Measurements from ENCODE around the gene NLRP13.
"Not testable (repeated sequence)": the region's sequence is repeated elsewhere in the genome, so short reads cannot be mapped to it uniquely, and the experiment has no call there.

The NLRP13 gene, protein sequence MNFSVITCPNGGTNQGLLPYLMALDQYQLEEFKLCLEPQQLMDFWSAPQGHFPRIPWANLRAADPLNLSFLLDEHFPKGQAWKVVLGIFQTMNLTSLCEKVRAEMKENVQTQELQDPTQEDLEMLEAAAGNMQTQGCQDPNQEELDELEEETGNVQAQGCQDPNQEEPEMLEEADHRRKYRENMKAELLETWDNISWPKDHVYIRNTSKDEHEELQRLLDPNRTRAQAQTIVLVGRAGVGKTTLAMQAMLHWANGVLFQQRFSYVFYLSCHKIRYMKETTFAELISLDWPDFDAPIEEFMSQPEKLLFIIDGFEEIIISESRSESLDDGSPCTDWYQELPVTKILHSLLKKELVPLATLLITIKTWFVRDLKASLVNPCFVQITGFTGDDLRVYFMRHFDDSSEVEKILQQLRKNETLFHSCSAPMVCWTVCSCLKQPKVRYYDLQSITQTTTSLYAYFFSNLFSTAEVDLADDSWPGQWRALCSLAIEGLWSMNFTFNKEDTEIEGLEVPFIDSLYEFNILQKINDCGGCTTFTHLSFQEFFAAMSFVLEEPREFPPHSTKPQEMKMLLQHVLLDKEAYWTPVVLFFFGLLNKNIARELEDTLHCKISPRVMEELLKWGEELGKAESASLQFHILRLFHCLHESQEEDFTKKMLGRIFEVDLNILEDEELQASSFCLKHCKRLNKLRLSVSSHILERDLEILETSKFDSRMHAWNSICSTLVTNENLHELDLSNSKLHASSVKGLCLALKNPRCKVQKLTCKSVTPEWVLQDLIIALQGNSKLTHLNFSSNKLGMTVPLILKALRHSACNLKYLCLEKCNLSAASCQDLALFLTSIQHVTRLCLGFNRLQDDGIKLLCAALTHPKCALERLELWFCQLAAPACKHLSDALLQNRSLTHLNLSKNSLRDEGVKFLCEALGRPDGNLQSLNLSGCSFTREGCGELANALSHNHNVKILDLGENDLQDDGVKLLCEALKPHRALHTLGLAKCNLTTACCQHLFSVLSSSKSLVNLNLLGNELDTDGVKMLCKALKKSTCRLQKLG

GRCh38 chr19:55931936-55932386, at the start of gene NLRP13:
TSS of gene NLRP13 (minus strand) at chr19:55932336. CDS start at chr19:55932311, 25 bp downstream.
- DNase-seq = no peak

GRCh38 chr19:55980415-55980814, 48.3 kb upstream of the NLRP13 start:
- no peak for DNase-seq

DNA sequence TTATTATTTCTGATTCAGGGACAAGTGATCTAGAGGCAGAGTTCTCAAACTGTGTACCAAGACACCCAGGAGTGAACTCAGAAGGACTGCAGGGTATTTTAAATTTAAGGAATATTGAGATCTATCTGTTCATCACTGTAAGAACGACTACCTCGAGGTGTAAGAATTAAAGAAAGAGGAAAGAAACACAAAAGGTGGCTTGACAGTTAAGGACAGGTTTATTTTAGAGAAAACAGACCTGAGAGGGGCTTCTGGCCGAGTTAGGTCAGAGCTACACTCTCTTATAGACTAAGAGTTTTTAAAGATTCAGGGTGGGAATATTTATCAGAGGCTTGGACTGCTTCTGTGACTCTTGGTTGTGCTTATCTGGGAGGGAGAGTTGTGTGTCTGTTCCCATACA, 41.8 kb upstream of the NLRP13 start:
- DNase-seq = no peak

DNA sequence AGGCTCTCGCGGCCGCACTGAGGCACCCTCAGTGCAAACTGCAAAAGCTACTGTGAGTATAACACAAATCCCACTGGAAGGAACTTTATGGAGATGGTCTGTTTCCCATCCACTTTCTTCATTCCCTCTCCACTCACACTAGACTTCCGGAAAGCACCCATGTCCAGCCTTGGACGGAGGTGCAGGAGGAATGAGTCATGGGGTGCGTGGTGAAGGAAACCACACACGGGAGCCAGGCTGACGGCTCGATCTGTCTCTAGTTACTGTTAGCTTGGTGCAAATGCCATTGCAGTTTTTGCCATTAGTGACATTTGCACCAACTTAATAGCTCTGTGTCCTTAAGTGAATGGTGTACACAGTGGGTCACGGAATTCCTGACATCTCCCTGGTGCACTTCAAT, 30.1 kb upstream of the NLRP13 start:
- no peak for DNase-seq

- DNase-seq = no peak
Observed at GRCh38 chr19:55959996-55960675, 28.0 kb upstream of the NLRP13 start.

DNA sequence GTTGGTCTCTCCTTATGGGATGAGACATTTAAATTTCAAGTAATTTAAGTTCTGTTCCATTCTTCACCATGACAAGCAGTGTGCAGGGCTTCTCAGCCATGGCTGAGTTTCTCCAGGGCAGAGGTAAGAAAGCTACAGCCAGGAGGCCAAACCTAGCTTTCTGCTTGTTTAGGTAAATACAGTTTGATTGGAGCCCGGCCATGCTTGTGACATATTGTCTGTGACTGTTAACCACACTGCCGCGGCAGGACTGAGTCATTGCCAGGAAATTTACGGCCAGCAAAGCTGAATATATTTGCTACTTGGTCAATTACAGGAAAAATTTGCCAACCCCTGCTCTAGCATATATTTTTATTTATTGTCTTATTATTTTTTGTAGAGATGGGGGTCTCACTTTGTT, 26.2 kb upstream of the NLRP13 start:
- no peak for DNase-seq

DNA sequence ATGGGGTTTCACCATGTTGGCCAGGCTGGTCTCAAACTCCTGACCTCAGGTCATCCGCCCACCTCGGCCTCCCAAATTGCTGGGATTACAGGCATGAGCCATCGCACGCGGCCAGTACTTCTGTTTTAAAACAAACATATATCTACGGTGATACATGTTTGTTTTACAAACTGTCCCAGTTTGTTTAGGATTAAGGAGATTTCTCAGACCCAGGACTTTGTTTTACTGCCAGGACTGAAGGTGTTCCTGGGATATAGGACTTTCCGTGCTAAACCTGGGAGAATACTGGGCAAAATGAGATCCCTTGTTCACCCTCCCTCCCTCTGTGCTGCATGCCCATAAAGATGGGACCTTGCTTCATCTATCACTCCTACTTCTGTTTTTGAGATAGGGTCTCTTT, 24.3 kb upstream of the NLRP13 start:
- DNase-seq = no peak

- DNase-seq = not testable (repeated sequence)
Observed at GRCh38 chr19:55950566-55950965, 18.4 kb upstream of the NLRP13 start.

DNA sequence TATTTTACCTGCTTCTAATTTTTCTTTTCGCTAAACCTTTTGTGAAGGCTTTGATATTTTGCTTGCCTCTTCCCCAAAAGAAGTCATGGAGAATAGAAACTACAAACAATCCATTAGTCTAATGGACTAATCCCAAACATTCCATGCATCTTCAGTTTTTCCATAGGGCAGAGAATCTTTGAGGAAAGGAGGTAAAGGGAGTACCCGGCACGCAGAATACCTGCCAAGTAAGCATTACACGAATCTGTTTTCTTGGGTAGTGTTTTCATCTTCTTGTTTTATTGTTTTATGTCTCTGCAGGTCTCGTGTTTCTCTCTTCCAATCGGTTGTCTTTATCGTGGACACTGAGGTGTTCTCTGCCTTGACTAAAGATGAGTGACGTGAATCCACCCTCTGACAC, 15.4 kb upstream of the NLRP13 start, which contains the start of gene NLRP8:
Gene NLRP8, plus strand, starts transcription at position 301 of the 400 bp plus-strand sequence.
- no peak for DNase-seq

DNA sequence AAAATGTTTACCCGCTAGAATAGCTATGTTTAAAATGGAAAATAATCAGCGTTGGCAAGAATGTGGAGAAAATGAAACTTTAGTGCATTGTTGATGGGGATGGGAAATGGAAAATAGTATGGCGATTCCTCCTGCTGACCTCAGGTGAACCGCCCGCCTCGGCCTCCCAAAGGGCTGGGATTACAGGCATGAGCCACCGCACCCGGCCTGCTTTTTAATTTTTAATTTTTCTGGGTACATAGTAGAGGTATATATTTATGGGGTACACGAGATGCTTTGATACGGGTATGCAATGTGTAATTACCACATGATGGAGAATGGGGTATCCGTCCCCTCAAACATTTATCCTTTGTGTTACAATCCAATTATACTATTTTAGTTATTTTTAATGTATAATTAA, 8.2 kb upstream of the NLRP13 start:
- DNase-seq = no peak

DNA sequence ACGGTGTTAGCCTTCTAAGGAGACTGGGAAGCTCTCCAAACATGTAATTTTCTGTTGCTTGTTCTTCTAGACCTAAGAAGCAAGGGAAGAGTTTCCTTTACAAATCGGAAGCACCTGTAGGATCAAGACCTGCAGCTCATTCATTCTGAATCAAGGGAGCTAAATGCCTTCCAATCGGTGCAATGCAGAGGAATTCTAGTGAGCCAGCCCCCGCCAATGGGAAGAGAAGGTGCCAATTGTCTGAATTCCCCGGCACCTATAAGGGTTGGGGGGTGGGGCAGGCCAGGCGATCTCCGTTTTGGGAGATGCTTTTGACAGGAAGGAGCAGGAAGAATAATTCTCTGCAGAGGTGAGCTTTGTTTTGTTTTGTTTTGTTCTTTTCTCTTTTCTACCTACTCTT, 7.1 kb upstream of the NLRP13 start:
- no peak for DNase-seq

GRCh38 chr19:55935206-55935605, 3.1 kb upstream of the NLRP13 start:
- no peak for DNase-seq

DNA sequence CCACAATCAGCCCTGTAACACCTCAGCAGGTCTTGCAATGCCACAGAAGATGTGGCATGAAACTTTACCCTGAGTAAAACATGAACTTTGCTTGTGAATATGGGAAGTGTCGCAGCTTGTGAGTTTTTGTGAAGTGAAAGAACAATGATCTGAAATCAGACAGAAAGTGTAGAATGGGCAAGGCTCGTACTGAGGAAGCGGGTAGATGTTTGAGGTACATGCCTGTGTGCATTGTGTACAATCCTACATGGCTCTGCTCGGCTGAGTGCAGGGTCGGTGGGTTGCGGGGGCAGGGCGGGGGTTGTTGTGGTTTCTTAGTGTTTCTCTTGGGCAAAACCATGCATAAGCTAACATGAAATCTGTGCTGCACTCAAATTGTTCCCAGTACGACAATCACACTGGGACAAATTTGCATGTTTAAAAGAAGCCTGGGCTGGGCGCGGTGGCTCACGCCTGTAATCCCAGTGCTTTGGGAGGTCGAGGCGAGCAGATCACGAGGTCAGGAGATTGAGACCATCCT, 1.1 kb downstream of the NLRP13 start:
- no peak for DNase-seq

- DNase-seq = not testable (repeated sequence)
Observed at GRCh38 chr19:55929258-55929657, 2.9 kb downstream of the NLRP13 start.

DNA sequence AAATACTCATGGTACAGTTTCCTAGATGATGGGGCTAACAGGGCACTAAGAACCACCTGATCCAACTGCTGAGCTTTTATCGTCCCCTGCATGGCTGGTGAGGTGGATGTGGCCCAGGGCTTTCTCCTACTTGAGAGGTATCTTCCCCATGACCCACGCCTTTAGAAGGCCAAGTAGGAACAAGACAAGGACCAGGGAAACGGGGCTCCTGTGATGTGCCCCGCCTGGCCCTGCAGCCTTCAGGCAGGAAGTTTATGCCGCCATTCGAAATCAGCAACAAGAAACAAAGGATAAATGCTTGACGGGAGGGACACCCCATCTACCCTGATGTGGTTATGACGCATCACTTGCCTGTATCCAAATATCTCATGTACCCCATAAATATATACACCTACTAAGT, 4.1 kb downstream of the NLRP13 start:
- DNase-seq = no peak

- no peak for DNase-seq
Observed at GRCh38 chr19:55923556-55923955, 8.6 kb downstream of the NLRP13 start.

DNA sequence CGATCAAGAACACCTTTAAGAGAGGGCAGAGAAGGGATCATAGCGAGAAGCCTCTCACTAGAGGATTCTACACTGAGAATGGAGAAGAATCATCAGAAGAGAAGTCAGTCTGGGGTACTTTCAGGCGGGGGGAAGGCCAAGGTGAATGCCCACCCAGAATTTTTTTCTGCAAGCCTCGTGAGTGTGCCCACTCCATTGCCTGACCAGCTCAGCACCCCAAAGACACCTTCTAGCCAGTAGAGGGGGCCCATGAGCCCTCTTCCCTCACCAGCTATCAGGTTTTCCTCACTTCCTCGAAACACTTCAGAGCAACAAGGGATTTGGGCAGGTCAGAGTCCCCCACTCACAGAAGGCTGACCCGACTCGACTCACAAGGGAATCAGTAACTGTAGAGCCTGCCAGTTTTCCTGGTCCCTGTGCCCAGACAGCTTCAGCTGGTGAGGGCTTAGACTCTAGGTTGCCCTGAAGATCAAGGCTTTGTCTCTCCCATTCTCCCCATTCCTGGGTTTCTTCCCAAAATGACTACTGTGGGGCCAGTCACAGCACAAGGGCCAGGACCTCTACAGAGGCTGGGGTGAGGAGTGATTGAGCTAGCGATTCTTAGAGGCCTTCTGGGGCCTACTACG, 18.4 kb downstream of the NLRP13 start:
- no peak for DNase-seq

DNA sequence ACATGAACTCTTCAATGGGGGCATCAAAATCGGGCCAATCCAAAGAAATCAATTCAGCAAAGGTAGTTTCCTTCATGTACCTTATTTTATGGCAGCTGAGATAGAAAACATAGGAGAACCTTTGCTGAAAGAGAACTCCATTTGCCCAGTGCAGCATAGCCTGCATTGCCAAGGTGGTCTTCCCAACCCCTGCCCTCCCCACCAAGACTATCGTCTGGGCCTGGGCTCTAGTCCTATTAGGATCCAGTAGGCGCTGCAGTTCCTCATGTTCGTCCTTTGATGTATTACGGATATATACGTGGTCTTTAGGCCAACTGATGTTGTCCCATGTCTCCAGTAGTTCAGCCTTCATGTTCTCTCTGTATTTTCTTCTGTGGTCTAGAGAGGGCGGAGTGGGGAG, 19.2 kb downstream of the NLRP13 start:
- no peak for DNase-seq

DNA sequence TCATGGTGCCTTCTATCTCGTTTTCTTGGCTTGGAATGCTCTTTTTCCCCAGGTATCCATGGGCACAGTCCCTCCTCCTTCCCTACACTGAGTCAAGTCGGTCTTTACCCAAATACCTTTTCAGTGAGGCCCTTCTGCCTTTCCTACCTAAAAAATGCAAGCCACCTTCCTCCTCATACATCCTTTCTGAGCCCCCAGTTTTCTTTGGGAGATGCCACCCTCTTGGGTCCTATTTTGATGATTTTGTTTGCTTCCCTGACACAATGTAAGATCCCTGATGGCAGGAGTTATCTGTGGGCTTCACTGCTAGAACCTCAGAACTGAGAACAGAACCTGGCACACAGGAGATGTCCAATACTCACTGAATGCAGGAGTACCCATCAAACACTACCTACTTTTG, 22.3 kb downstream of the NLRP13 start:
- no peak for DNase-seq

- no peak for DNase-seq
Observed at GRCh38 chr19:55907746-55908145, 24.4 kb downstream of the NLRP13 start.

- DNase-seq = no peak
Observed at GRCh38 chr19:55907286-55907685, 24.9 kb downstream of the NLRP13 start.

DNA sequence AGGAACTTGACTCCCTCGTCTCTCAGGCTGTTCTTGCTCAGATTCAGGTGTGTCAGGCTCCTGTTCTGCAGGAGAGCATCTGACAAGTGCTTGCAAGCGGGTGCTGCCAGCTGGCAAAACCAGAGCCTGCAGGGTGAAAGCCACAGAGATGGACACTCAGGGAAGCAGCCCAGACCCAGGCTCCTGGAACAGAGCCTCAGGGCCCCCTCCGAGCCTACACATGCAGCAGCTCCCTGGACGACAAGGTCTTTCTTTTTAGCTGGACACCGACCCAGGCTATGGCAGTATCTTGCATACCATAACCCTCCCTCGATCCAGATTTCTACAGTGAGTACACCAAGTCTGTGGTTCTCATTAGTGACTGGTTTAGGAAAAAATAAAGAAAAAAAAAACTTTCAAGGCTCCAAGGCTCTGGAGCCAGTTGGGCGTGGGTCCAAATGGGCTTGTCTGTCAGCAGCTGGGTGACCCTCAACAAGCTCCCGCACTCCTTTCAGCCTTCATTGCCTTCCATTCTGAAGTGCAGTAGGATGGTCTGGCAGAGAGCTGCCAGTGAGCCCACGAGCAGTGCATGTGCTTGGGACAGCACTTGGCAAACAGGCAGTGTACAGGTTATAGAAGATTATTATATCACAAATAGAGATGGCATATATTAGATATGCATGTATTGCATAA, 29.9 kb downstream of the NLRP13 start:
- DNase-seq = no peak

All from activated T-cell treated with anti-CD3 and anti-CD28 coated beads, Interleukin-2, amount 50 U/mL, for 48 hours (primary cell).